ENCODE results near the gene AKR1A1. TPM values are rescaled to one million over a fixed set of nuclear protein-coding genes. Genes with fewer than 3 reads are reported as not detected.

Gene AKR1A1
- total RNA-seq (2021; fragmentation: NEBNext Ultra II Directional; extraction: Animal tissue kit (Norgen Biotek cat#: 25700)) = 334 and 344 TPM in 2 replicates
- polyA plus RNA-seq (2011; rRNA removed) = 399 and 435 TPM in 2 replicates
- 455 TPM for polyA plus RNA-seq (2011; cell fraction: cytosol; rRNA removed)
- 500 TPM for polyA plus RNA-seq (2011; cell fraction: nucleus; rRNA removed)
- 273 to 514 TPM (median 449 TPM) in 4 replicates for polyA plus RNA-seq (2012, experiment 1 of 2)
- 457 TPM for polyA plus RNA-seq (2012, experiment 2 of 2)
- polyA plus RNA-seq (2013, experiment 1 of 2) = 245 TPM
- 249 TPM for polyA plus RNA-seq (2013, experiment 2 of 2)
- 363 and 374 TPM in 2 replicates for polyA minus RNA-seq (2011; rRNA and poly(A)+ RNA removed)
- 211 TPM for polyA minus RNA-seq (2011; cell fraction: cytosol; rRNA and poly(A)+ RNA removed)
- 181 TPM for polyA minus RNA-seq (2011; cell fraction: nucleus; rRNA and poly(A)+ RNA removed)
- long read RNA-seq, experiment 1, transcript AKR1A1-214 (10 exons, 1,360 nt) = minor isoform, 15 of 204 reads
- long read RNA-seq, experiment 1, transcript AKR1A1-201 (9 exons, 1,166 nt) = major isoform, 60 of 204 reads
- long read RNA-seq, experiment 1, transcript AKR1A1-202 (10 exons, 1,818 nt) = minor isoform, 21 of 204 reads
- long read RNA-seq, experiment 1, partial matches to known transcripts = 69 of 204 reads
- long read RNA-seq, experiment 1, other reads (novel, unspliced or antisense) = 37 of 204 reads
- long read RNA-seq, experiment 2, transcript AKR1A1-202 (10 exons, 1,818 nt) = minor isoform, 34 of 333 reads
- long read RNA-seq, experiment 2, transcript AKR1A1-214 (10 exons, 1,360 nt) = minor isoform, 45 of 333 reads
- long read RNA-seq, experiment 2, transcript AKR1A1-201 (9 exons, 1,166 nt) = major isoform, 155 of 333 reads
- long read RNA-seq, experiment 2, partial matches to known transcripts = 30 of 333 reads
- long read RNA-seq, experiment 2, other reads (novel, unspliced or antisense) = 64 of 333 reads

- Histone ChIP-seq H3K14ac (ENCODE audit: insufficient read length) (no peak within 1 kb of the TSS), H2AK5ac (ENCODE audit: low read depth, low read length) (peak within 1 kb of the TSS; percentile 24; the same call in 1 of the 2 replicates), H3K4me1 (replicated peaks in 1 of 4; ENCODE audit: control insufficient read depth in 3 of 4, insufficient read depth in 4 of 4, low read length in 3 of 4) (peaks cover 0 to 4% (median 1%) of the 10 kb centered on the region in 4 experiments; a peak in 3 of 7 replicates), H3K27me3 (replicated peaks in 1 of 4; ENCODE audit: control insufficient read depth in 3 of 4, extremely low read depth in 1 of 4, insufficient read depth in 3 of 4, low read length in 3 of 4) (no peaks in the 10 kb centered on the region), H2AFZ (ENCODE audit: low read length) (peak within 1 kb of the TSS; percentile 6; the same call in 1 of the 2 replicates), H3K79me1 (ENCODE audit: low read depth, low read length) (peaks cover 6% of the 10 kb centered on the region; the same call in 1 of the 2 replicates), H4K20me1 (replicated peaks in 1 of 2; ENCODE audit: control insufficient read depth in 1 of 2, insufficient read depth in 2 of 2, low read length in 2 of 2) (peaks cover under 1 to 4% of the 10 kb centered on the region in 2 experiments), H3K9me3 (ENCODE audit: insufficient read depth in 2 of 2, low read depth in 1 of 2, low read length in 1 of 2) (no peaks in the 10 kb centered on the region), H3K4me3 (ENCODE audit: extremely low read depth in 1 of 4, insufficient read depth in 2 of 4, low read depth in 3 of 4, low read length in 4 of 4) (peak within 1 kb of the TSS; percentile 82 to 95 (median 90)), H2BK120ac (replicated peaks; ENCODE audit: low read depth, low read length) (peak within 1 kb of the TSS; percentile 69), H3K4ac (replicated peaks; ENCODE audit: insufficient read length, low read depth, low read length) (peak within 1 kb of the TSS; percentile 87), H4K8ac (ENCODE audit: extremely low read depth, insufficient read depth, low read length) (peak within 1 kb of the TSS; percentile 93; the same call in 1 of the 2 replicates), H4K5ac (ENCODE audit: insufficient read length, low read depth, low read length) (peak within 1 kb of the TSS; percentile 92), H3K23me2 (ENCODE audit: low read depth, low read length) (peaks cover 8% of the 10 kb centered on the region), H4K91ac (replicated peaks; ENCODE audit: insufficient read length, low read length) (peak within 1 kb of the TSS; percentile 81), H3K4me2 (ENCODE audit: insufficient read depth in 1 of 2, low read depth in 2 of 2, low read length in 2 of 2) (peak within 1 kb of the TSS; percentile 59 to 76), H2BK15ac (ENCODE audit: low read length) (peak within 1 kb of the TSS; percentile 93; the same call in 1 of the 2 replicates), H3K18ac (ENCODE audit: extremely low read depth, low read length) (peak within 1 kb of the TSS; percentile 99), H3K56ac (replicated peaks; ENCODE audit: insufficient read length, low read depth, low read length) (peak within 1 kb of the TSS; percentile 85), H3K23ac (ENCODE audit: insufficient read length) (no peak within 1 kb of the TSS), H3K27ac (ENCODE audit: low read depth, low read length) (peak within 1 kb of the TSS; percentile 88), H2BK20ac (ENCODE audit: low read length) (no peak within 1 kb of the TSS), H3K79me2 (ENCODE audit: control insufficient read depth in 1 of 2, insufficient read depth in 2 of 2, low read length in 2 of 2) (peaks cover 10 to 40% of the 10 kb centered on the region in 2 experiments), H3K9ac (replicated peaks in 1 of 4; ENCODE audit: extremely low read depth in 1 of 4, low read depth in 3 of 4, low read length in 3 of 4) (peak within 1 kb of the TSS; percentile 88 to 96 (median 92)), H2BK5ac (ENCODE audit: low read depth, low read length) (peak within 1 kb of the TSS; percentile 96), H3K36me3 (ENCODE audit: control insufficient read depth in 2 of 4, insufficient read depth in 4 of 4, low read length in 3 of 4) (peaks cover 5 to 28% (median 14%) of the 10 kb centered on the region in 4 experiments), H2BK12ac (ENCODE audit: low read depth, low read length) (peak within 1 kb of the TSS; percentile 87; the same call in 1 of the 2 replicates)
- peak; percentile 78 to 93 for DNase-seq (ENCODE audit: low read depth in 1 of 2, low spot score in 2 of 2)
- WGBS, 2 experiments (ENCODE audit: extremely low coverage in 1 of 2, insufficient coverage in 1 of 2, insufficient read length in 1 of 2, insufficient replicate concordance in 2 of 2, low coverage in 1 of 2, low lambda C conversion rate in 2 of 2, missing lambda C conversion rate in 1 of 2) = 7% methylated on average over 46 of the region's 47 CpGs; no CpG with 5 or more reads in 1 of the 2 experiments
- CTCF ChIA-PET (ENCODE audit: partially characterized antibody) = interaction anchor here (0.5 to 2.5 kb wide), 6 partner anchors 15 to 594 kb away, joined by 3 to 20 read pairs (median 6); no protein-coding TSS in a partner anchor
- POLR2A ChIA-PET (ENCODE audit: partially characterized antibody) = interaction anchor here (0.7 to 35.7 kb wide), 19 partner anchors 9 to 829 kb away, joined by 3 to 741 read pairs (median 6); partner anchors contain the start of genes CCDC163, MMACHC, MUTYH and NASP
- no peak for FAIRE-seq
- TF ChIP-seq ATF3 (IDR thresholded peaks at IDR 0.05; ENCODE audit: insufficient read depth, low read depth, low read length) (peak; percentile 70), JUND (IDR thresholded peaks at IDR 0.05; ENCODE audit: low read length) (no peak; the same call in 1 of the 2 replicates), GTF2F1 (IDR thresholded peaks at IDR 0.05; ENCODE audit: borderline replicate concordance, low read depth, low read length) (peak; percentile 70; the same call in 1 of the 2 replicates), NRF1 (IDR thresholded peaks at IDR 0.05; ENCODE audit: low read depth, low read length) (no peak), POU5F1 (IDR thresholded peaks at IDR 0.05; ENCODE audit: low read depth, low read length) (no peak)
These were observed at the start of gene AKR1A1 for GRCh38 chr1:45550401-45551351. Gene AKR1A1 (plus strand): TSS chr1:45550826. CDS start chr1:45561795, 10,969 bp downstream.
